ENCODE measurements around the gene PLK5.

- TF ChIP-seq PATZ1 (CRISPR knock-in tag; IDR thresholded peaks at IDR 0.05; ENCODE audit: borderline replicate concordance) (no peak), CREB5 (CRISPR knock-in tag; IDR thresholded peaks at IDR 0.05; ENCODE audit: low read depth) (no peak), TOX (CRISPR knock-in tag; IDR thresholded peaks at IDR 0.05; ENCODE audit: borderline replicate concordance) (no peak), SNAI2 (CRISPR knock-in tag; IDR thresholded peaks at IDR 0.05) (no peak), ARNTL (CRISPR knock-in tag; IDR thresholded peaks at IDR 0.05; ENCODE audit: borderline replicate concordance, low read depth) (no peak), ZFP3 (CRISPR knock-in tag; IDR thresholded peaks at IDR 0.05) (no peak), CSDC2 (CRISPR knock-in tag; IDR thresholded peaks at IDR 0.05) (no peak), OSR1 (CRISPR knock-in tag; IDR thresholded peaks at IDR 0.05) (no peak), TCF4 (CRISPR knock-in tag; IDR thresholded peaks at IDR 0.05; ENCODE audit: borderline replicate concordance) (no peak)
- TF ChIP-seq, protein P1, sequence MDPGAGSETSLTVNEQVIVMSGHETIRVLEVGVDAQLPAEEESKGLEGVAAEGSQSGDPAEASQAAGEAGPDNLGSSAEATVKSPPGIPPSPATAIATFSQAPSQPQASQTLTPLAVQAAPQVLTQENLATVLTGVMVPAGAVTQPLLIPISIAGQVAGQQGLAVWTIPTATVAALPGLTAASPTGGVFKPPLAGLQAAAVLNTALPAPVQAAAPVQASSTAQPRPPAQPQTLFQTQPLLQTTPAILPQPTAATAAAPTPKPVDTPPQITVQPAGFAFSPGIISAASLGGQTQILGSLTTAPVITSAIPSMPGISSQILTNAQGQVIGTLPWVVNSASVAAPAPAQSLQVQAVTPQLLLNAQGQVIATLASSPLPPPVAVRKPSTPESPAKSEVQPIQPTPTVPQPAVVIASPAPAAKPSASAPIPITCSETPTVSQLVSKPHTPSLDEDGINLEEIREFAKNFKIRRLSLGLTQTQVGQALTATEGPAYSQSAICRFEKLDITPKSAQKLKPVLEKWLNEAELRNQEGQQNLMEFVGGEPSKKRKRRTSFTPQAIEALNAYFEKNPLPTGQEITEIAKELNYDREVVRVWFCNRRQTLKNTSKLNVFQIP (CRISPR knock-in tag; IDR thresholded peaks at IDR 0.05; ENCODE audit: borderline replicate concordance, low read depth), result no peak
These were observed 29.5 kb downstream of the PLK5 start for GRCh38 chr19:1553415-1553814.

All from SK-N-SH treated with all-trans-retinoic acid at 6 μM for 48 hours (cell line).